Breast epithelium (tissue), 3 donors: ENCODE data around the gene SETBP1.
A peak's percentile ranks its signal among the peaks of the same experiment; 100 is the strongest.

ENCODE experiments used
- CTCF ChIP-seq, 3 donors: fragments of 450-650 bp; IDR thresholded peaks; one replicate each; pipeline ENCODE4 v1.5.1; 2016 to 2017; ENCODE audit warnings: antibody characterized with exemption in 3 of 3, mild to moderate bottlenecking in 3 of 3, moderate library complexity in 3 of 3
- POLR2A ChIP-seq: fragments of 450-650 bp; IDR thresholded peaks from one replicate; pipeline ENCODE4 v1.6.1; 2016; ENCODE audit warnings: antibody characterized with exemption, mild to moderate bottlenecking, moderate library complexity
- POLR2AphosphoS5 ChIP-seq, 3 donors: sonication (generic); formaldehyde crosslinking; IDR thresholded peaks; one replicate each; pipeline ENCODE4 v1.6.1; 2017; ENCODE audit warnings: antibody characterized with exemption in 3 of 3

- TF ChIP-seq CTCF (IDR thresholded peaks at IDR 0.05) (no peak), POLR2A (no peak), POLR2AphosphoS5 (IDR thresholded peaks at IDR 0.05) (peak in 1 of 3 donors; percentile 45)
These were observed at the start of gene SETBP1 for GRCh38 chr18:44680273-44681075.
